Bronchial epithelial cell (primary cell): ENCODE measurements around the gene SNX19. TPM values are rescaled to one million over a fixed set of nuclear protein-coding genes. Genes with fewer than 3 reads are reported as not detected.

ENCODE experiments used
- DNase-seq: peaks from one replicate; pipeline ENCODE4 v3.0.0-alpha.2; 2010; ENCODE audit warnings: low read depth
- FAIRE-seq: peaks from 2 replicates; lab custom pipeline; 2011; peaks lifted over from hg19 to GRCh38; lab: Jason Lieb, UNC
- H3K27me3 ChIP-seq: 2 replicates; pipeline ENCODE4 v1.5.1; 2011; ENCODE audit warnings: low read length; ENCODE audit not compliant: control insufficient read depth, insufficient read depth
- H3K36me3 ChIP-seq: 2 replicates; pipeline ENCODE4 v1.5.1; 2011; ENCODE audit warnings: low read length; ENCODE audit not compliant: control insufficient read depth, insufficient read depth
- H3K4me3 ChIP-seq: 2 replicates; pipeline ENCODE4 v1.5.1; 2011; ENCODE audit warnings: mild to moderate bottlenecking, low read depth, low read length, control low read depth
- total RNA-seq: library from RNA; depleted of rRNA; stranded (reverse); fragments of >200 nt; gene quantifications from 2 replicates; pipeline ENCODE4 v1.2.1, GENCODE V29; 2014
- TF ChIP-seq, protein P1 (sequence below): IDR thresholded peaks from 2 replicates; pipeline ENCODE4 v1.5.1; 2011; ENCODE audit warnings: mild to moderate bottlenecking, moderate library complexity, low read length, control low read depth, inconsistent platforms; ENCODE audit not compliant: insufficient read depth, severe bottlenecking

Gene SNX19
- total RNA-seq, 1 donor from 2014 or later = 34.8 TPM

GRCh38 chr11:130839981-130840666 lies 76.2 kb downstream of the SNX19 start:
- Histone ChIP-seq H3K27me3 (no peaks in the 10 kb centered on the region), H3K36me3 (no peaks in the 10 kb centered on the region), H3K4me3 (no peak overlapping the region)
- no peak for DNase-seq
- no peak for FAIRE-seq
- TF ChIP-seq, protein P1, sequence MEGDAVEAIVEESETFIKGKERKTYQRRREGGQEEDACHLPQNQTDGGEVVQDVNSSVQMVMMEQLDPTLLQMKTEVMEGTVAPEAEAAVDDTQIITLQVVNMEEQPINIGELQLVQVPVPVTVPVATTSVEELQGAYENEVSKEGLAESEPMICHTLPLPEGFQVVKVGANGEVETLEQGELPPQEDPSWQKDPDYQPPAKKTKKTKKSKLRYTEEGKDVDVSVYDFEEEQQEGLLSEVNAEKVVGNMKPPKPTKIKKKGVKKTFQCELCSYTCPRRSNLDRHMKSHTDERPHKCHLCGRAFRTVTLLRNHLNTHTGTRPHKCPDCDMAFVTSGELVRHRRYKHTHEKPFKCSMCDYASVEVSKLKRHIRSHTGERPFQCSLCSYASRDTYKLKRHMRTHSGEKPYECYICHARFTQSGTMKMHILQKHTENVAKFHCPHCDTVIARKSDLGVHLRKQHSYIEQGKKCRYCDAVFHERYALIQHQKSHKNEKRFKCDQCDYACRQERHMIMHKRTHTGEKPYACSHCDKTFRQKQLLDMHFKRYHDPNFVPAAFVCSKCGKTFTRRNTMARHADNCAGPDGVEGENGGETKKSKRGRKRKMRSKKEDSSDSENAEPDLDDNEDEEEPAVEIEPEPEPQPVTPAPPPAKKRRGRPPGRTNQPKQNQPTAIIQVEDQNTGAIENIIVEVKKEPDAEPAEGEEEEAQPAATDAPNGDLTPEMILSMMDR = no peak

GRCh38 chr11:130837194-130837593 lies 79.1 kb downstream of the SNX19 start:
- no peaks in the 10 kb centered on the region for H3K27me3 ChIP-seq
- TF ChIP-seq, protein P1 = no peak
- DNase-seq (no peak), FAIRE-seq (no peak)
- H3K36me3 ChIP-seq = no peaks in the 10 kb centered on the region
- no peak overlapping the region for H3K4me3 ChIP-seq

DNA sequence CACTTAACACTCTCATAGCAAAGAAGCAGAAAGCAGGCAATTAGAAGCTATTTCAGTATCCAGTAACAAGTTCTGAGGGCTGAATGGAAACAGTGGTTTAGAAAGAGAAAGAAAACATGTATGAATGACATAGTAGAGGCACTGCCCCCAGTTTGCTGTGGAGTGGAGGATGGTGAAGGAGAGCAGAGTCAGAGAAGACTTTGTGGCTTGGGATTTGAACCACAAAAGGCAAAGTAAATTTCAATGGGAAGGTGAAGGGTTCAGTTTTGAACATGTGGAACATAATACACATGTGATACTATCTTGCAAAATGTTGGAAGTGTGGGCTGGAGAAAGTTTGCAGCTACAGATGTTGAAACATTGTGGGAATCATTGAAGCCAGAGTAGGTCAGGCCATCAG lies 81.4 kb downstream of the SNX19 start:
- Histone ChIP-seq H3K36me3 (no peaks in the 10 kb centered on the region), H3K4me3 (no peak overlapping the region), H3K27me3 (no peaks in the 10 kb centered on the region)
- FAIRE-seq = no peak
- no peak for DNase-seq
- TF ChIP-seq, protein P1 = no peak

DNA sequence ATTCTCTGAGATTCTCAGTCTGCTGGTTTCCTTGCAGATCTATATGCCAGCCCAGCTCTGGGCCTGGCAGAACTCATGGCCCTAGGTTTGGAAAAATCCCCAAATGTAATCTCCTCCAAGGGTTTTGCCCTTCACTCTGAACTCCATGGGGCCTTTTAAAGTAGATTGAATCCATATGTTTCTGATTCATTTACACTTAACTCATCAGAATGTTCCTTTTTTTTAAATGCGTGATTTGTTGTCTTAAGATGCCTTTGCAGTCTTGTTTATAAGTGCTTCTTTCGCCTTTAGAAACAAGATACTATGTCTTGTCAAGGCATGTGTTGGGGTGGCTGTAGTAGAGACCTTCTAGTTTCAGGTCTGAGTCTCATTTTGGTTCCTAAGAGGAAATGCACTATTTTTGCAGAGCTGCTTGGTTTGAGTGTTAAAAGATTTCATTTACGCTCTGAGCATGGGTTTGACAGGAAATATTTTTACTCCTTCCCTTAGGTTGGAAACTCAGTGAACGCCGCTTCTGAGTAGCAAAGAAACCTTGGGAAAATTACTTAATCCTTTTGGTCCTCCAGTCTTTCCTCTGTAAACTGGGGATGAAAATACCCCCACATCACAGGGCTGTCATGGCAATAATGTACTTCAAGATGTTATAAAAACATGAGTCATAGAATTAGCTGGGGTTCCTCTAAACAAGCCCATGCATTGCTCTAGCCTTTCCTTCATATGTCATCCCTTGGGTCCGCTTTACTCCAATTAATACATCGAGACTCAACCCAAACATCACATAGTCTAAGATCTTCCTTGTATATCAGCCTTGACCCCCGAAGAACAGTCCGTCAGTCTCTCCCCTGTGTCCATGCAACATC lies 83.5 kb downstream of the SNX19 start:
- H3K36me3 ChIP-seq = no peaks in the 10 kb centered on the region
- DNase-seq (peak; percentile 22), FAIRE-seq (no peak)
- no peaks in the 10 kb centered on the region for H3K27me3 ChIP-seq
- TF ChIP-seq, protein P1 = no peak
- H3K4me3 ChIP-seq = no peak overlapping the region

- no peak for FAIRE-seq
- TF ChIP-seq, protein P1 = no peak
- no peak overlapping the region for H3K4me3 ChIP-seq
- H3K36me3 ChIP-seq = no peaks in the 10 kb centered on the region
- no peak for DNase-seq
- no peaks in the 10 kb centered on the region for H3K27me3 ChIP-seq
Measured at GRCh38 chr11:130831976-130832375, 84.3 kb downstream of the SNX19 start.
